ENCODE measurements around the gene TDRD3.

The TDRD3 gene

GRCh38 chr13:60574735-60575134 lies 177.7 kb downstream of the TDRD3 start:
- H3K27me3 ChIP-seq (ENCODE audit: control insufficient read depth, insufficient read depth, low read length), result no peaks in the 10 kb centered on the region
- H3K4me1 ChIP-seq (ENCODE audit: control insufficient read depth, insufficient read depth, low read length), result peaks cover 34% of the 10 kb centered on the region
- no peak overlapping the region for H3K4me3 ChIP-seq (ENCODE audit: low read depth, low read length)
- no peak overlapping the region for H3K27ac ChIP-seq (ENCODE audit: low read depth, low read length)
- H3K9me3 ChIP-seq (ENCODE audit: control insufficient read depth, insufficient read depth, low read length), result no peaks in the 10 kb centered on the region
- H3K9ac ChIP-seq (ENCODE audit: low read depth, low read length), result no peak overlapping the region
- H3K36me3 ChIP-seq (ENCODE audit: control insufficient read depth, insufficient read depth, low read length), result no peaks in the 10 kb centered on the region

DNA sequence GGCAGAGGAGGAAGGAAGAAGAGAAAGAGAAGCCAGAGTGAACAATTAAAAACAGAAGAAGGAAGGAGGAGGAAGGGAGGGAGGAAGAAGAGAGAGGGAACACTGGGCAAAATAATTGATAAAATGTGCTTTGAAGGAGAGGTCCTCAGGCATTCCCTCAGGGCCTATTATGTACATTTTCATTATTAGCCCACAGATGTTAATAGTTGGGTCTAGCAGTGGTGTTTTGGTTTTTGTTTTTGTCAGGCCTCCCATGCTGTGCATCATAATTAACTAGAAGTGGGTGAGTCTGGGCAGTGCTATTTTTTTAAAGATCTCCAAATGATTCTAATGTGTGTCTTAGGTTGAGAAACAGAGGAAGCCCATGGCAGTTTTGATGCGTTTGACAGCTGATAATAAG lies 178.1 kb downstream of the TDRD3 start:
- Histone ChIP-seq H3K9me3 (ENCODE audit: control insufficient read depth, insufficient read depth, low read length) (no peaks in the 10 kb centered on the region), H3K27me3 (ENCODE audit: control insufficient read depth, insufficient read depth, low read length) (no peaks in the 10 kb centered on the region), H3K4me1 (ENCODE audit: control insufficient read depth, insufficient read depth, low read length) (peaks cover 34% of the 10 kb centered on the region), H3K27ac (ENCODE audit: low read depth, low read length) (no peak overlapping the region), H3K9ac (ENCODE audit: low read depth, low read length) (no peak overlapping the region), H3K4me3 (ENCODE audit: low read depth, low read length) (no peak overlapping the region), H3K36me3 (ENCODE audit: control insufficient read depth, insufficient read depth, low read length) (no peaks in the 10 kb centered on the region)

DNA sequence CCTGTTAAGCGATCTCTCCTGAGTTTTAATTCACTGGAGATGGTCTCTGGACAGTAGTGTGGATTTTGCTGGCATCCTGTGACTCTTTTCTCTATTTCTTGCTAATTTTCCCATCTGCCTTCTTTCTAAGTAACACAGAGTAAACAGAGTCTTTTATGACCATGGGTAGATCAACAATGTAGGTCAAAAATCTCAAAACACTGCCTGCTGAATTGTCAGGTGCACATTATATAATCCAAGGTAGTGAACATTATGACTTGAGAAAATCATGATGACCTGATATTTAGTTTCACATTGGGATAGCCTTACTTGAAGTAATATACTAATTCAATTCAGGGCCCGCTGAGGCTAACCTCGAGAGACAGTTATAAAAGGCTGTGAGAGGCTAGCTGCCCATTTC lies 180.7 kb downstream of the TDRD3 start:
- Histone ChIP-seq H3K4me1 (ENCODE audit: control insufficient read depth, insufficient read depth, low read length) (peaks cover 25% of the 10 kb centered on the region), H3K4me3 (ENCODE audit: low read depth, low read length) (no peak overlapping the region), H3K36me3 (ENCODE audit: control insufficient read depth, insufficient read depth, low read length) (no peaks in the 10 kb centered on the region), H3K27me3 (ENCODE audit: control insufficient read depth, insufficient read depth, low read length) (no peaks in the 10 kb centered on the region), H3K27ac (ENCODE audit: low read depth, low read length) (no peak overlapping the region), H3K9ac (ENCODE audit: low read depth, low read length) (no peak overlapping the region), H3K9me3 (ENCODE audit: control insufficient read depth, insufficient read depth, low read length) (no peaks in the 10 kb centered on the region)

- no peaks in the 10 kb centered on the region for H3K9me3 ChIP-seq (ENCODE audit: control insufficient read depth, insufficient read depth, low read length)
- peak overlapping the region; percentile 95 for H3K27ac ChIP-seq (ENCODE audit: low read depth, low read length)
- no peaks in the 10 kb centered on the region for H3K27me3 ChIP-seq (ENCODE audit: control insufficient read depth, insufficient read depth, low read length)
- H3K4me1 ChIP-seq (ENCODE audit: control insufficient read depth, insufficient read depth, low read length), result peaks cover 29% of the 10 kb centered on the region
- no peaks in the 10 kb centered on the region for H3K36me3 ChIP-seq (ENCODE audit: control insufficient read depth, insufficient read depth, low read length)
- no peak overlapping the region for H3K4me3 ChIP-seq (ENCODE audit: low read depth, low read length)
- H3K9ac ChIP-seq (ENCODE audit: low read depth, low read length), result 0 out of 2 replicates have a peak overlapping the region, but pooled peaks have one; percentile 36
Observed at GRCh38 chr13:60583196-60583888, 186.3 kb downstream of the TDRD3 start.

GRCh38 chr13:60583911-60584753 lies 187.1 kb downstream of the TDRD3 start:
- peak overlapping the region; percentile 95 for H3K27ac ChIP-seq (ENCODE audit: low read depth, low read length)
- no peaks in the 10 kb centered on the region for H3K36me3 ChIP-seq (ENCODE audit: control insufficient read depth, insufficient read depth, low read length)
- H3K9me3 ChIP-seq (ENCODE audit: control insufficient read depth, insufficient read depth, low read length), result no peaks in the 10 kb centered on the region
- no peaks in the 10 kb centered on the region for H3K27me3 ChIP-seq (ENCODE audit: control insufficient read depth, insufficient read depth, low read length)
- H3K9ac ChIP-seq (ENCODE audit: low read depth, low read length), result peak overlapping the region; percentile 42; the same call in 1 of the 2 replicates
- H3K4me3 ChIP-seq (ENCODE audit: low read depth, low read length), result no peak overlapping the region
- H3K4me1 ChIP-seq (ENCODE audit: control insufficient read depth, insufficient read depth, low read length), result peaks cover 29% of the 10 kb centered on the region

DNA sequence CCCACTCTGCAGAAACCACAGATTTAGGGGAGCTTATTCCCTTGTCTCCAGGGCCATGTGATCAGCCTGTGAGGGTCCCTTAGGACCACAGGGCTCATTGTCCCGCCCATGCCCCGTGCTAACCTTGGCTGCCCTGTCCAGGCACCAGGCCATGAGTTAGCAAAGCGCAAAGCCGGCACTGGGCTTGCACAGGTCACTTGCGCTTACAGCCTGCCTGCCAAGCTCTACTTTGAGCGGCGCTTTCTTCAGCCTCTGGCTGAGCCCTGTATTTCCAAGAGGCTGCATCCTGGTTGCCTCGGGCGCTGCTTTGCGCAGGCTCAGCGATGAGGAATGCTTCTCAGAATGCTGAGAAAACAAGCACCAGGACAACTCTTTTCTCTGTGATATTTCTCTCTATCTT lies 188.0 kb downstream of the TDRD3 start:
- no peaks in the 10 kb centered on the region for H3K36me3 ChIP-seq (ENCODE audit: control insufficient read depth, insufficient read depth, low read length)
- H3K4me3 ChIP-seq (ENCODE audit: low read depth, low read length), result no peak overlapping the region
- peak overlapping the region; percentile 95 for H3K27ac ChIP-seq (ENCODE audit: low read depth, low read length)
- peaks cover 34% of the 10 kb centered on the region for H3K4me1 ChIP-seq (ENCODE audit: control insufficient read depth, insufficient read depth, low read length)
- no peaks in the 10 kb centered on the region for H3K27me3 ChIP-seq (ENCODE audit: control insufficient read depth, insufficient read depth, low read length)
- peak overlapping the region; percentile 42; the same call in 1 of the 2 replicates for H3K9ac ChIP-seq (ENCODE audit: low read depth, low read length)
- H3K9me3 ChIP-seq (ENCODE audit: control insufficient read depth, insufficient read depth, low read length), result no peaks in the 10 kb centered on the region

GRCh38 chr13:60590800-60591747 lies 194.1 kb downstream of the TDRD3 start:
- Histone ChIP-seq H3K4me1 (ENCODE audit: control insufficient read depth, insufficient read depth, low read length) (peaks cover 13% of the 10 kb centered on the region), H3K27me3 (ENCODE audit: control insufficient read depth, insufficient read depth, low read length) (no peaks in the 10 kb centered on the region), H3K9ac (ENCODE audit: low read depth, low read length) (no peak overlapping the region), H3K27ac (ENCODE audit: low read depth, low read length) (no peak overlapping the region), H3K36me3 (ENCODE audit: control insufficient read depth, insufficient read depth, low read length) (no peaks in the 10 kb centered on the region), H3K9me3 (ENCODE audit: control insufficient read depth, insufficient read depth, low read length) (no peaks in the 10 kb centered on the region), H3K4me3 (ENCODE audit: low read depth, low read length) (no peak overlapping the region)

- no peaks in the 10 kb centered on the region for H3K9me3 ChIP-seq (ENCODE audit: control insufficient read depth, insufficient read depth, low read length)
- no peak overlapping the region for H3K27ac ChIP-seq (ENCODE audit: low read depth, low read length)
- no peaks in the 10 kb centered on the region for H3K27me3 ChIP-seq (ENCODE audit: control insufficient read depth, insufficient read depth, low read length)
- H3K4me1 ChIP-seq (ENCODE audit: control insufficient read depth, insufficient read depth, low read length), result no peaks in the 10 kb centered on the region
- H3K9ac ChIP-seq (ENCODE audit: low read depth, low read length), result no peak overlapping the region
- no peaks in the 10 kb centered on the region for H3K36me3 ChIP-seq (ENCODE audit: control insufficient read depth, insufficient read depth, low read length)
- no peak overlapping the region for H3K4me3 ChIP-seq (ENCODE audit: low read depth, low read length)
Observed at GRCh38 chr13:60603049-60603448, 206.0 kb downstream of the TDRD3 start.

DNA sequence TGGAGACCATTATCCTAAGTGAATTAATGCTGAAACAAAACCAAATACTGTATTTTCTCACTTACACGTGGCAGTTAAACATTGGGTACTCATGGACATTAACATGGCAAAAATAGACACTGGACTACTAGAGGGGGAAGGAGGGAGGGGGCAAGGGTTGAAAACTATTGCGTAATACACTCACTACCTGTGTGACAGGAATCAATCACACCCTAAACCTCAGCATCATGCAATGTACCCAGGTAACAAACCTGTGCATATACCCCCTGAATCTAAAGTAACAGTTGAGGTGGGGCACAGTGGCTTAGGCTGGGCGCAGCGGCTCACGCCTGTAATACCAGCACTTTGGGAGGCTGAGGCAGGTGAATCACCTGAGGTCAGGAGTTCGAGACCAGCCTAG lies 207.0 kb downstream of the TDRD3 start:
- H3K4me1 ChIP-seq (ENCODE audit: control insufficient read depth, insufficient read depth, low read length), result no peaks in the 10 kb centered on the region
- H3K36me3 ChIP-seq (ENCODE audit: control insufficient read depth, insufficient read depth, low read length), result no peaks in the 10 kb centered on the region
- no peak overlapping the region for H3K9ac ChIP-seq (ENCODE audit: low read depth, low read length)
- H3K27me3 ChIP-seq (ENCODE audit: control insufficient read depth, insufficient read depth, low read length), result no peaks in the 10 kb centered on the region
- H3K9me3 ChIP-seq (ENCODE audit: control insufficient read depth, insufficient read depth, low read length), result no peaks in the 10 kb centered on the region
- no peak overlapping the region for H3K4me3 ChIP-seq (ENCODE audit: low read depth, low read length)
- no peak overlapping the region for H3K27ac ChIP-seq (ENCODE audit: low read depth, low read length)

GRCh38 chr13:60608954-60609353 lies 211.9 kb downstream of the TDRD3 start:
- Histone ChIP-seq H3K9me3 (ENCODE audit: control insufficient read depth, insufficient read depth, low read length) (no peaks in the 10 kb centered on the region), H3K4me3 (ENCODE audit: low read depth, low read length) (no peak overlapping the region), H3K4me1 (ENCODE audit: control insufficient read depth, insufficient read depth, low read length) (no peaks in the 10 kb centered on the region), H3K9ac (ENCODE audit: low read depth, low read length) (no peak overlapping the region), H3K27ac (ENCODE audit: low read depth, low read length) (no peak overlapping the region), H3K27me3 (ENCODE audit: control insufficient read depth, insufficient read depth, low read length) (no peaks in the 10 kb centered on the region), H3K36me3 (ENCODE audit: control insufficient read depth, insufficient read depth, low read length) (no peaks in the 10 kb centered on the region)
